HepG2 (cell line): Measurements from ENCODE around the gene AXIN2. TPM values are rescaled to one million over a fixed set of nuclear protein-coding genes. Genes with fewer than 3 reads are reported as not detected.

Source experiments
- AGO2 ChIP-seq: fragments of 200-400 bp; formaldehyde crosslinking; optimal IDR thresholded peaks from 2 replicates; pipeline ENCODE3; 2017; ENCODE audit warnings: mild to moderate bottlenecking, low read depth, low read length, moderate library complexity
- ARID5B ChIP-seq: IDR thresholded peaks from 2 replicates; pipeline ENCODE4 v1.4.0; 2020; ENCODE audit warnings: mild to moderate bottlenecking, missing genetic modification reagents
- ATF2 ChIP-seq: sonication (generic); formaldehyde crosslinking; IDR thresholded peaks from 2 replicates; pipeline ENCODE4 v1.4.0; 2020; ENCODE audit warnings: missing genetic modification reagents
- E2F2 ChIP-seq: sonication (generic); formaldehyde crosslinking; IDR thresholded peaks from 2 replicates; pipeline ENCODE4 v1.4.0; 2020; ENCODE audit warnings: missing genetic modification reagents, borderline replicate concordance
- EEA1 ChIP-seq: sonication (generic); formaldehyde crosslinking; IDR thresholded peaks from 2 replicates; pipeline ENCODE4 v1.5.1; 2020; ENCODE audit warnings: mild to moderate bottlenecking, missing genetic modification reagents, borderline replicate concordance
- FOXM1 ChIP-seq: sonication (generic); formaldehyde crosslinking; IDR thresholded peaks from 2 replicates; pipeline ENCODE4 v1.5.0; 2020; ENCODE audit warnings: missing genetic modification reagents
- HOXA3 ChIP-seq: sonication (generic); formaldehyde crosslinking; IDR thresholded peaks from 2 replicates; pipeline ENCODE4 v1.5.0; 2020; ENCODE audit warnings: missing genetic modification reagents
- IRF2 ChIP-seq: IDR thresholded peaks from 2 replicates; pipeline ENCODE4 v1.6.1; 2018; ENCODE audit warnings: missing genetic modification reagents, missing compliant biosample characterization
- KDM5A ChIP-seq: fragments of 200-600 bp; sonication (generic); IDR thresholded peaks from 2 replicates; pipeline ENCODE4 v1.7.0; 2018; ENCODE audit warnings: antibody characterized with exemption, mild to moderate bottlenecking, low read length, borderline replicate concordance
- KMT2A ChIP-seq: sonication (generic); formaldehyde crosslinking; IDR thresholded peaks from 2 replicates; pipeline ENCODE4 v1.4.0; 2020; ENCODE audit warnings: missing genetic modification reagents
- MTA1 ChIP-seq: sonication (generic); formaldehyde crosslinking; IDR thresholded peaks from 2 replicates; pipeline ENCODE4 v1.4.0; 2020; ENCODE audit warnings: missing genetic modification reagents, mild to moderate bottlenecking, borderline replicate concordance
- PHF8 ChIP-seq: sonication (generic); formaldehyde crosslinking; IDR thresholded peaks from 2 replicates; pipeline ENCODE4 v1.5.0; 2020; ENCODE audit warnings: missing genetic modification reagents
- TOPORS ChIP-seq: sonication (generic); formaldehyde crosslinking; IDR thresholded peaks from 2 replicates; pipeline ENCODE4 v1.8.0; 2023; ENCODE audit warnings: mild to moderate bottlenecking, missing genetic modification reagents
- ZBTB25 ChIP-seq: IDR thresholded peaks from 2 replicates; pipeline ENCODE4 v1.6.1; 2018; ENCODE audit warnings: missing genetic modification reagents
- ZFP36 ChIP-seq: fragments of 150-350 bp; IDR thresholded peaks from 2 replicates; pipeline ENCODE4 v1.6.1; 2018; ENCODE audit warnings: borderline replicate concordance, low read length, low read depth; ENCODE audit not compliant: partially characterized antibody
- ZNF629 ChIP-seq: sonication (generic); formaldehyde crosslinking; conservative IDR thresholded peaks from 2 replicates; pipeline ENCODE4 v1.5.0; 2020; ENCODE audit warnings: missing genetic modification reagents
- ZNF740 ChIP-seq: sonication (generic); formaldehyde crosslinking; IDR thresholded peaks from 2 replicates; pipeline ENCODE4 v1.4.0; 2020; ENCODE audit warnings: missing genetic modification reagents
- ZNF746 ChIP-seq: sonication (generic); formaldehyde crosslinking; IDR thresholded peaks from 2 replicates; pipeline ENCODE4 v1.8.0; 2022; ENCODE audit warnings: mild to moderate bottlenecking, missing genetic modification reagents
- ZSCAN29 ChIP-seq: sonication (generic); formaldehyde crosslinking; conservative IDR thresholded peaks from 2 replicates; pipeline ENCODE4 v1.4.0; 2020; ENCODE audit warnings: mild to moderate bottlenecking, missing genetic modification reagents
- polyA plus RNA-seq, 8 experiments: library from polyadenylated mRNA; depleted of rRNA in 3 of 8; stranded (reverse) in 7 of 8; unstranded in 1 of 8; fragments of >200 nt; fragmentation: Illumina TruSeq in 4 of 8; extraction: Trizol in 4 of 8; gene quantifications; 2 replicates each; pipeline versions ENCODE4 v1.2.1 to v1.2.3, GENCODE V29; 2011 to 2016; ENCODE audit warnings: low read depth in 4 of 8, missing spikeins in 1 of 8, mixed read lengths in 1 of 8; ENCODE audit not compliant: insufficient read depth in 1 of 8
- total RNA-seq, 5 experiments: library from RNA; depleted of rRNA; stranded (reverse); fragments of >200 nt; fragmentation: Illumina TruSeq; extraction: Trizol; gene quantifications; 2 replicates each; pipeline ENCODE4 v1.2.3, GENCODE V29; 2016; ENCODE audit warnings: low read depth in 1 of 5

AXIN2 gene
- total and polyA plus RNA-seq, 2 of the 13 experiments (the other 11 are each of a cell fraction or from before 2014, with no cell fraction given) = 58.6 to 63.4 TPM

- TF ChIP-seq ZNF740 (CRISPR knock-in tag) (0 out of 2 replicates have a peak, but pooled peaks have one; percentile 11), TOPORS (CRISPR knock-in tag) (0 out of 2 replicates have a peak, but pooled peaks have one; percentile 66), KDM5A (0 out of 2 replicates have a peak, but pooled peaks have one; percentile 59), ATF2 (CRISPR knock-in tag) (peak; percentile 35; the same call in 1 of the 2 replicates), ARID5B (CRISPR knock-in tag) (peak; percentile 47; the same call in 1 of the 2 replicates), KMT2A (CRISPR knock-in tag) (peak; percentile 87), FOXM1 (CRISPR knock-in tag) (no peak), MTA1 (CRISPR knock-in tag) (peak; percentile 49; the same call in 1 of the 2 replicates), E2F2 (CRISPR knock-in tag) (no peak), ZNF629 (CRISPR knock-in tag) (no peak), ZBTB25 (0 out of 2 replicates have a peak, but pooled peaks have one; percentile 26), ZFP36 (no peak), PHF8 (CRISPR knock-in tag) (peak; percentile 36; the same call in 1 of the 2 replicates), EEA1 (CRISPR knock-in tag) (0 out of 2 replicates have a peak, but pooled peaks have one; percentile 61), HOXA3 (CRISPR knock-in tag) (peak; percentile 25; the same call in 1 of the 2 replicates), AGO2 (peak; percentile 94), ZSCAN29 (CRISPR knock-in tag) (peak; percentile 84; the same call in 1 of the 2 replicates), IRF2 (CRISPR knock-in tag) (0 out of 2 replicates have a peak, but pooled peaks have one; percentile 54), ZNF746 (CRISPR knock-in tag) (no peak)
Measured at GRCh38 chr17:65556014-65556909, 5.2 kb downstream of the AXIN2 start (continued).
